ENCODE measurements around the gene TEAD1. TPM values are rescaled to one million over a fixed set of nuclear protein-coding genes. Genes with fewer than 3 reads are reported as not detected.

TEAD1 gene
- total RNA-seq, 2 donors from 2014 or later: 76.4 to 94.4 TPM

GRCh38 chr11:12770435-12770834 lies 96.2 kb downstream of the TEAD1 start:
- WGBS, 2 experiments (ENCODE audit: insufficient coverage in 1 of 2, insufficient read length in 1 of 2): 100% methylated on average over 1 of the region's 1 CpG; no CpG with 5 or more reads in 1 of the 2 experiments
- no peak overlapping the region for H3K27ac Mint-ChIP-seq
- no peak overlapping the region for H3K4me3 Mint-ChIP-seq
- Histone ChIP-seq H3K36me3 (ENCODE audit: control insufficient read depth, insufficient read depth, low read length) (peaks cover 76% of the 10 kb centered on the region), H3K4me3 (ENCODE audit: low read length) (no peak overlapping the region), H3K27ac (ENCODE audit: low read depth, low read length) (no peak overlapping the region), H3K27me3 (ENCODE audit: control insufficient read depth, insufficient read depth, low read length, poor library complexity, severe bottlenecking) (no peaks in the 10 kb centered on the region), H3K9ac (ENCODE audit: extremely low read depth, low read length, poor library complexity, severe bottlenecking) (no peak overlapping the region), H3K9me3 (ENCODE audit: control insufficient read depth, low read length) (no peaks in the 10 kb centered on the region), H3K4me1 (ENCODE audit: control insufficient read depth, insufficient read depth, low read length) (peaks cover 4% of the 10 kb centered on the region)
- peaks cover 23% of the 10 kb centered on the region for H3K36me3 Mint-ChIP-seq (ENCODE audit: low read depth)
- H3K27me3 Mint-ChIP-seq (ENCODE audit: insufficient read depth): no peaks in the 10 kb centered on the region
- TF ChIP-seq, protein P1, sequence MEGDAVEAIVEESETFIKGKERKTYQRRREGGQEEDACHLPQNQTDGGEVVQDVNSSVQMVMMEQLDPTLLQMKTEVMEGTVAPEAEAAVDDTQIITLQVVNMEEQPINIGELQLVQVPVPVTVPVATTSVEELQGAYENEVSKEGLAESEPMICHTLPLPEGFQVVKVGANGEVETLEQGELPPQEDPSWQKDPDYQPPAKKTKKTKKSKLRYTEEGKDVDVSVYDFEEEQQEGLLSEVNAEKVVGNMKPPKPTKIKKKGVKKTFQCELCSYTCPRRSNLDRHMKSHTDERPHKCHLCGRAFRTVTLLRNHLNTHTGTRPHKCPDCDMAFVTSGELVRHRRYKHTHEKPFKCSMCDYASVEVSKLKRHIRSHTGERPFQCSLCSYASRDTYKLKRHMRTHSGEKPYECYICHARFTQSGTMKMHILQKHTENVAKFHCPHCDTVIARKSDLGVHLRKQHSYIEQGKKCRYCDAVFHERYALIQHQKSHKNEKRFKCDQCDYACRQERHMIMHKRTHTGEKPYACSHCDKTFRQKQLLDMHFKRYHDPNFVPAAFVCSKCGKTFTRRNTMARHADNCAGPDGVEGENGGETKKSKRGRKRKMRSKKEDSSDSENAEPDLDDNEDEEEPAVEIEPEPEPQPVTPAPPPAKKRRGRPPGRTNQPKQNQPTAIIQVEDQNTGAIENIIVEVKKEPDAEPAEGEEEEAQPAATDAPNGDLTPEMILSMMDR (conservative IDR thresholded peaks at IDR 0.05): no peak
- H3K9me3 Mint-ChIP-seq: no peaks in the 10 kb centered on the region
- peaks cover 25% of the 10 kb centered on the region for H3K4me1 Mint-ChIP-seq
- DNase-seq: no peak

- Mint-ChIP-seq H3K27ac (no peak overlapping the region), H3K4me3 (no peak overlapping the region), H3K27me3 (ENCODE audit: insufficient read depth) (no peaks in the 10 kb centered on the region), H3K9me3 (no peaks in the 10 kb centered on the region), H3K36me3 (ENCODE audit: low read depth) (peaks cover 17% of the 10 kb centered on the region), H3K4me1 (peaks cover 25% of the 10 kb centered on the region)
- H3K4me3 ChIP-seq (ENCODE audit: low read length): no peak overlapping the region
- DNase-seq: no peak
- peaks cover 4% of the 10 kb centered on the region for H3K4me1 ChIP-seq (ENCODE audit: control insufficient read depth, insufficient read depth, low read length)
- peaks cover 70% of the 10 kb centered on the region for H3K36me3 ChIP-seq (ENCODE audit: control insufficient read depth, insufficient read depth, low read length)
- TF ChIP-seq, protein P1 (conservative IDR thresholded peaks at IDR 0.05): no peak
- no peaks in the 10 kb centered on the region for H3K9me3 ChIP-seq (ENCODE audit: control insufficient read depth, low read length)
- no peaks in the 10 kb centered on the region for H3K27me3 ChIP-seq (ENCODE audit: control insufficient read depth, insufficient read depth, low read length, poor library complexity, severe bottlenecking)
- no peak overlapping the region for H3K27ac ChIP-seq (ENCODE audit: low read depth, low read length)
- no peak overlapping the region for H3K9ac ChIP-seq (ENCODE audit: extremely low read depth, low read length, poor library complexity, severe bottlenecking)
- 98 to 99% methylated on average over 8 of the region's 8 CpGs for WGBS, 2 experiments (ENCODE audit: insufficient coverage in 1 of 2, insufficient read length in 1 of 2)
Observed at GRCh38 chr11:12770966-12771597, 96.9 kb downstream of the TEAD1 start.

DNA sequence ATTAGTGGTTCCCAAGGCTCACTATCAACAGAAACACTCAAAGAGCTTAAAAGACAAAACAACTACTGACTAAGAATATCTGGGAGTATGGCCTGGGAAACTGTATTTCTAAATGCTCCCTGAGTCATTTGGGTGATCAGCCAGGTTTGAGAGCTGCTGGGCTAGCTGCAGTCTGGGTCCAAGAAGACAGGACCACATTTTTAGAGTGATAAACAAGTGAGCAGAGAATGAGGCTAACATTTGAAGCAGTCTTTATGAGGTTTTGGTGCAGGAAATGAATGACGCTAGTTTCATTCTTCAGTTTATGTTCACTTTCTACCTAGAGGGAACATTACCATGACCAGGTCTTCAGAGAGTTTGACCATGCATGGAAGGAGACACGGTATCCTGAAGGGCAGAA lies 97.7 kb downstream of the TEAD1 start:
- H3K27me3 Mint-ChIP-seq (ENCODE audit: insufficient read depth): no peaks in the 10 kb centered on the region
- peaks cover 10% of the 10 kb centered on the region for H3K36me3 Mint-ChIP-seq (ENCODE audit: low read depth)
- peaks cover 65% of the 10 kb centered on the region for H3K36me3 ChIP-seq (ENCODE audit: control insufficient read depth, insufficient read depth, low read length)
- TF ChIP-seq, protein P1 (conservative IDR thresholded peaks at IDR 0.05): no peak
- no peak overlapping the region for H3K9ac ChIP-seq (ENCODE audit: extremely low read depth, low read length, poor library complexity, severe bottlenecking)
- peaks cover 25% of the 10 kb centered on the region for H3K4me1 Mint-ChIP-seq
- WGBS, 2 experiments (ENCODE audit: insufficient coverage in 1 of 2, insufficient read length in 1 of 2): 92 to 100% methylated on average over 2 of the region's 2 CpGs
- H3K4me1 ChIP-seq (ENCODE audit: control insufficient read depth, insufficient read depth, low read length): peaks cover 2% of the 10 kb centered on the region
- no peaks in the 10 kb centered on the region for H3K27me3 ChIP-seq (ENCODE audit: control insufficient read depth, insufficient read depth, low read length, poor library complexity, severe bottlenecking)
- H3K27ac Mint-ChIP-seq: no peak overlapping the region
- DNase-seq: no peak
- H3K4me3 ChIP-seq (ENCODE audit: low read length): no peak overlapping the region
- H3K4me3 Mint-ChIP-seq: no peak overlapping the region
- no peak overlapping the region for H3K27ac ChIP-seq (ENCODE audit: low read depth, low read length)
- no peaks in the 10 kb centered on the region for H3K9me3 ChIP-seq (ENCODE audit: control insufficient read depth, low read length)
- no peaks in the 10 kb centered on the region for H3K9me3 Mint-ChIP-seq
